Limb (tissue), 2 donors: ENCODE results near the gene ESRP2.

ENCODE experiments used
- DNase-seq, 2 donors: peaks; one replicate each; pipeline ENCODE4 v3.0.0-alpha.2; 2016; ENCODE audit errors: extremely low spot score in 2 of 2

Gene ESRP2

GRCh38 chr16:68263559-68264127 lies 27.7 kb upstream of the ESRP2 start:
- no peak for DNase-seq

GRCh38 chr16:68259007-68259825 lies 23.3 kb upstream of the ESRP2 start:
- no peak for DNase-seq

- no peak for DNase-seq
Observed at GRCh38 chr16:68257906-68258800, 22.2 kb upstream of the ESRP2 start.

DNA sequence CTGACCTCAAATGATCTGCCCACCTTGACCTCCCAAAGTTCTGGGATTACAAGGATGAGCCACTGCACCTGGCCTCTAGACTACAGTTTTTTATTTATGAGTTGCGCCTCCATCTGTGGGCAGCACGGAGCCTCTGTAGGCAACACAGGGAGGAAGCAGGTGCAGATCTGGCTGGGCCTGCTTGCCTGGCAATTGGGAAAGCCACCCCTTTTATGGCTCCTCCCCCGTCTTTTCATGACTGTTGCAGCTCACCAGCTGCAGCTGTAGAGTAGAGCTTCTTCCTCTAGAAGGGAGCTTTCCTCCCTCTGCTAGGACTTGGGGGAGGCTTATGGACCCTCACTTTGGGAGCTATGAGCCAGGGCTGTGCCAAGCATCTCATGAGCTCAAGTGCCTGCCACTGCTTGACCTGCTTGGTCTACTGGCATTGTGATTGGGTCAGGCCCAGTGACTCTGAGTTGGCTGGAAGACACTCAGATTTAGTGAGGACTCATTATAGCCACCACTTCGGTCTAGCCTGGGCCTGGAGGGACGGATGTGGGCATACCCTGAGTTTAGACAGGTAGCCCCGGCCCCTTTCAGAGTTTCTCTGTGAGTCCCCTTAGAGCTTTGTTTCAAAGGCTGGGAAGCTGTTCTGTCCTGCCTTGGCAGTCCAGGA lies 21.5 kb upstream of the ESRP2 start:
- DNase-seq: no peak

DNA sequence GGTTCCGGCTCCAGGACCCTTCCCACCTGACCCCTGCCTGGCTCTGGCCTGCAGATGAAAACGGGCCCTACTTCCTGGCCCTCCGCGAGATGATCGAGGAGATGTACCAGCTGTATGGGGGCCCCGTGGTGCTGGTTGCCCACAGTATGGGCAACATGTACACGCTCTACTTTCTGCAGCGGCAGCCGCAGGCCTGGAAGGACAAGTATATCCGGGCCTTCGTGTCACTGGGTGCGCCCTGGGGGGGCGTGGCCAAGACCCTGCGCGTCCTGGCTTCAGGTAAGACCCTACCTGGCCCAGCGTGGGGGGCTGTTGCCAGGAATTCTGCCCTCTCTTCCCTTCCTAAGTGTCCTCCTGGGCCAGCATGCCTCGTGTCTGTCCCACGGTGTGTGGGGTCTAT lies 19.8 kb upstream of the ESRP2 start:
- no peak for DNase-seq

DNA sequence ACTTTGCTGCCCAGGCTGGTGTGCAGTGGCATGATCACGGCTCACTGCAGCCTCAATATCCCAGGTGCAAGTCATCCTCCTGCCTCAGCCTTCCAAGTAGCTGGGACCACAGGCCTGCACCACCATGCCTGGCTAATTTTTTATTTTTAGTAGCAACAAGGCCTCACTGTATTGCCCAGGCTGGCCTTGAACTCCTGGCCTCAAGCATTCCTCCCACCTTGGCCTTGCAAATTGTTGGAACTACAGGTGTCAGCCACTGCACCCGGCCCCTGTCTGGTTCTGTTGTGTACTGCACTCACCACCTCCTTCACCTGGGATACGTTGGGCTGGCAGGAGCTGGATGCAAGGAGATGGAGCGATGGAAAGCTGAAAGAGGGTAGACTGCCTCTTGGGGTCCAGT lies 17.8 kb upstream of the ESRP2 start:
- no peak for DNase-seq

- no peak for DNase-seq
Observed at GRCh38 chr16:68252383-68252782, 16.5 kb upstream of the ESRP2 start.

- no peak for DNase-seq
Observed at GRCh38 chr16:68251832-68252231, 15.9 kb upstream of the ESRP2 start.

DNA sequence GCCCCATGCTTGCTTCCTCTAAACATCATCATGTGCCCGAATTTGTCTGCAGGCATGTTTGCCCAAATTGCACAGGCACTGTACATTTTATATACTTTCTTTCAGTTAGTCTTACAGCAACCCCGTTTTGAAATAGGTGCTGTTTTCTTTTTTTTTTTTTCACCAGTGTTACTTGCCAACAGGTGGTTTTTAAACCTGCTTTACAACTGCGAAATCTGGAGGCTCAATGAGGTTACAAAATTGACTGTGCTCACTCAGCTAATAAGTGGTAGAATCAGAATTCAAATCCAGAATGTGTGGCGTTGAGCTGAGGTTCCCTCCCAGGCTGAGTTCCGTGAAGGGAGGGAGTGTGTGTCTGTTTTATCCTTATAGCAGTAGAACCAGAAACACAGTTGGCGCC lies 15.0 kb upstream of the ESRP2 start:
- DNase-seq: no peak

DNA sequence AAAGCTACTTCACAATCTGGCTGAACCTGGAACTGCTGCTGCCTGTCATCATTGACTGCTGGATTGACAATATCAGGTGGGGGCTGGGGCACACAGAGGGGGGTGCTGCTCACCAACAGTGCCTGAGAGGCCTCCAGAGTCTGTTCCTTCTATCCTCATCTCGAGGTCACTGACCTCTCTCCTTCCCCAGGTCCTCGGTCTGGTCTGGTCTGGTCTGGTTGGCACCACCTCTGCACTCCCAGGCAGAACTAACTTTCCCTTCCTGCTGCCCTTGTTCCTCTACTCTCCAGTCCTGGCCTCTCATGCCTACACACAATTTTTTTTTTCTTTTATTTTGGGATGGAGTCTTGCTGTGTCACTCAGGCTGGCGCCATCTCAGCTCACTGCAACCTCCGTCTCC lies 13.4 kb upstream of the ESRP2 start:
- no peak for DNase-seq

- DNase-seq: no peak
Observed at GRCh38 chr16:68247932-68248331, 12.0 kb upstream of the ESRP2 start.

DNA sequence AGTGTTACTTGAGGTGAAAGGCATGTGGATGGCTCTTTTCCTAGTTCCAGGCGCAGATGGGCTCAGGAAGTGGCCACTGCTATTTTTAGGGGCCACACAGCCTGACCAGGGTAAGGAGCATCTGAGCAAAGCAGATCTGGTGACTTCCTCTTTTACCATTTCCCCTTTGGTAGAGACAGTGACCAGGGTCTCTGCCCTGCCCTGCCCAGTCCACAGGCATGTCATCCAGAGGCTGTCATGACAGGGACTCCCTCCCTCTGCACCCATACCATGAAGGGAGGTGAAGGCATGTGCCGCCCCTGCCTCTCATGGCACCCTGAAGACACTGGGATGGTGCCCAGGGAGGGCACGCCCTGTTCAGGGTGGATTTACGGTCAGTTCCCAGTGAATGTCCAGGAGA lies 11.5 kb upstream of the ESRP2 start:
- no peak for DNase-seq

- DNase-seq: no peak
Observed at GRCh38 chr16:68246666-68247065, 10.7 kb upstream of the ESRP2 start.

- DNase-seq: no peak
Observed at GRCh38 chr16:68246121-68246520, 10.2 kb upstream of the ESRP2 start.

GRCh38 chr16:68244903-68245853 lies 9.3 kb upstream of the ESRP2 start, which contains the start of gene PLA2G15:
TSS of gene PLA2G15 (plus strand) at chr16:68245373. CDS start at chr16:68245427, 54 bp downstream.
- DNase-seq: peak; percentile 92 to 98

DNA sequence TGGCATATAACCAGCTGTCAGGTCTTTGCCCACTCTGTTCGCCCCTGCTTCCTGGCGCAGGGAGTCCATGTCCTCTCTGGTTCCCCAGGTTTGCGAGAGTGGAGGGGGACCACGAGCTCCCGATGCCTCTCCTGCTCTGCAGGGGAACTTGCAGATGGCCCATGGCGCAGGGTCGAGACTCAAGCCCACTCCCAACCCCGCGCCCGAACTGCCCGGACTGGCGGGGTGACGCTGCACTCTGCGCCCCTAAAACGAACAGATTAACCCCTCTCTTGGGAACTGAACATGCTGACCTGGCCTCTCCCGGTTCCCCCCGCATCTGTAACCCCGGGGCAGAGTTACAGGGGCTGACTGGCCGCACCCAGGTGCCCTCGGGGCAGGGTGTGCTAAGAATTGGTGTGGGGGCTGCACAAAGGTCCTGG lies 8.6 kb upstream of the ESRP2 start:
- DNase-seq: no peak

GRCh38 chr16:68242926-68243858 lies 7.3 kb upstream of the ESRP2 start:
- no peak for DNase-seq

- no peak for DNase-seq
Observed at GRCh38 chr16:68242085-68242484, 6.2 kb upstream of the ESRP2 start.

GRCh38 chr16:68238029-68238345 lies 2.1 kb upstream of the ESRP2 start:
- no peak for DNase-seq
